Fibroblast of skin of left quadriceps (primary cell): ENCODE data around the gene LTBP4.
A peak's percentile ranks its signal among the peaks of the same experiment; 100 is the strongest.
"Not testable (repeated sequence)": the region's sequence is repeated elsewhere in the genome, so short reads cannot be mapped to it uniquely, and the experiment has no call there.

Experiments used
- DNase-seq, 2 experiments: peaks; one replicate each; pipeline ENCODE4 v3.0.0-alpha.2; 2013; ENCODE audit warnings: low read depth in 2 of 2

The LTBP4 gene

DNA sequence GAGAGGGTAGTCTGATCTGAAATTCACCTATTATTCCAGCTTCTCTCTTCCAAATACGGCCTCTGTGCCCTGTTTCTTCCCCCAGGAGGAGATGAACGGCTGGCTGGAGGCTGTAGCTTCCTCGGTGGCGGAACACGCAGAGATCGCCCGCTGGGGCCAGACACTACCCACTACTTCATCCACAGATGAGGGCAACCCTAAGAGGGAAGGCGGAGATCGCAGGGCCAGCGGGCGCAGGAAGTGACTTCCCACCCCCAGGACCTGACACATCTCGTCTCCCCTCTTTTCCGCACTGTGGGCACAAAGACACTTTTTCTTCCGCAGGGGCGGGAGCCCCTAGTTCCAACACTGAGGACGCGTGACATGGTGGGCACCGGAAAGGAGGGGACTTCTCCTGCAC lies 25.8 kb upstream of the LTBP4 start:
- no peak for DNase-seq

DNA sequence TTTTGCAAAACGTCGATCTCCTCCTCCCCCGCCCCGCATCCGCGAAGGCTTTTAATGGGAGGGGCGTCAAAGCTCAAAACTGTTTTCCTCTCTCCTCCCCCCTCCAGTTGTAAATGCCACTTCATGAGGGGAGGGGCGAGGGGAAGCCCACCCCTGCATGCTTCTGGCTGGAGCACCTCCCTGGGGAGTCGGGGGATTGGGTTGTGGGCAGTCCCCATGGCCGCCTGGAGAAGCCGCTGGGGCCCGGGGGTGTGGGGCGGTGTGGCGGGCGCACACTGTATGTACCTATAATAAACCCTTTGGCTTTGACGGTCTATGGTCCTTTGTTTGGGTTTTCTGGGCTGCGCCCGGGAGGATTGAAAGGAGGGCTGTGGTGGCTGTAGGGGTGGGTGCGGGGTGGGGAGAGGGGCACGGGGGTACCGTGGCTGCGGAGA lies 25.0 kb upstream of the LTBP4 start:
- DNase-seq: no peak

DNA sequence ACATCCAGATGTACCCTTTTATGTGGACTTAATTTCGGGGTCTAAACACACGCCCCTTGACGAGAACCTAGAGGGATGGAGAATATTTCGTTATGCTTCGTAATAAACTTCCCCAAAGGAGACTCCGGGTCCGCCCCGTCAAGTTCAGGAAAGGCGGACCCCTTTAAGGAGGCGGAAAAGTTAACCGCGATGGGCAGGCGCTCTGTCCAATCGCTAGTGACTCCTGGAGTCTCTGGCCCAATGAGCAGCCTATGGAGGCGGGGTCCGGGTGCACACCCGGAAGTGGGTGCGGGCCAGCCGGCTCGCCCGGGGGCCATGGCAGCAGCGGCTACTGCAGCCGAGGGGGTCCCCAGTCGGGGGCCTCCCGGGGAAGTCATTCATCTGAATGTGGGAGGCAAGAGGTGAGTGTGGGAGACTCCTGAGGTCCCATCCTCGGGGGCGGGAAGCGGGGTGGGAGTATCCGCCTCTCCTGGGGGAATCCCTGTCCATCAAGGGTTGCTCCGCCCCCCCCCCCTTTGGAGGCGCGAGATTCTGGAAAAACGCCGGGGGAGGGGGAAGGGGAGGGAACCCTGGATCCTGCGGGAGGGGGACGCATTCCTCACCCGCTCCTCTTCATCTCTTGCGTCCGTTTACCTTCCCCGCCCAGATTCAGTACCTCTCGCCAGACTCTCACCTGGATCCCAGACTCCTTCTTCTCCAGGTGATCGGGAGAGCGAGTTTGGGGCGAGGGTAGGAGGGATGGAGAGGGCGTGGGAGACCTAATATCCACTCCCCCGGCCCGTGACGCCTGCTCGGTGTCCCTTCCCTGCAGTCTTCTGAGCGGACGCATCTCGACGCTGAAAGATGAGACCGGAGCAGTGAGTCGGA lies 24.4 kb upstream of the LTBP4 start, which contains the start of gene SHKBP1:
Gene SHKBP1, plus strand, starts transcription at position 289 of the 867 bp plus-strand sequence. Its CDS starts 27 bp downstream, at position 316.
- peak; percentile 91 for DNase-seq

DNA sequence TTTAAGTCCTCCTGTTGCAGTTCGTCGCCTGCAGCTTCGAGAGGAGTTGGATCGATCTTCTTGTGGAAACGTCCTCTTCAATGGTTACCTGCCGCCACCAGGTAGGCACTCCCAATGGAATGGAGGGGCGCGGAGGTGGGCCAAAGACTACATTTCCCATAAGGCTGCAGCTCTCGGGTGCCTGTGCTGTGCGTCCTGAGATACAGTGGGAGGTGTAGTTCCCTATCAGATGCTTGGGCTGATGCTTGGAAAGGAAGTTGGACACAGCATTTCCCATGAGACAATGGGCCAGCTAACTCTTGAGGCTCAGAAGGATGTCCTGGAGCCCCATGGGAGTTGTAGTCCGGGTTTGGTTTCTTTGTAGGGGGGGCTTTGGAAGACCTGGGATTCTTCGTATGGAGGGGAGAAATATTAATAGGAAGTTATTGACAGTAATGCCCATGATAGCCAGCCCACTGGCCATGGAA lies 22.7 kb upstream of the LTBP4 start:
- no peak for DNase-seq

DNA sequence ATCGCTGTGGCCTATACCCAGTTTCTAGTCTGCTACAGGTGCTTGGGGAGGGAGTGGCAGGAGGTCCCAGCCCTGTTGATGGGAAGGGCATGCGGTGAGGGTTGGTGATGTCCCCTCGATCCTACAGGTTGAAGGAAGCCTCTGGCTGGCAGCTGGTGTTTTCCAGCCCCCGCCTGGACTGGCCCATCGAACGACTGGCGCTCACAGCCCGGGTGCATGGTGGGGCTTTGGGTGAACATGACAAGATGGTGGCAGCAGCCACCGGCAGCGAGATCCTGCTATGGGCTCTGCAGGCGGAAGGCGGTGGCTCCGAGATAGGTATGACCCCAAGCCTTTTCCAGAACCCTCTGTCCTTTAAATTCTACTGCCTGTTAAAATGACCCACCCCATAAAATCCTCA lies 20.6 kb upstream of the LTBP4 start:
- DNase-seq: no peak

DNA sequence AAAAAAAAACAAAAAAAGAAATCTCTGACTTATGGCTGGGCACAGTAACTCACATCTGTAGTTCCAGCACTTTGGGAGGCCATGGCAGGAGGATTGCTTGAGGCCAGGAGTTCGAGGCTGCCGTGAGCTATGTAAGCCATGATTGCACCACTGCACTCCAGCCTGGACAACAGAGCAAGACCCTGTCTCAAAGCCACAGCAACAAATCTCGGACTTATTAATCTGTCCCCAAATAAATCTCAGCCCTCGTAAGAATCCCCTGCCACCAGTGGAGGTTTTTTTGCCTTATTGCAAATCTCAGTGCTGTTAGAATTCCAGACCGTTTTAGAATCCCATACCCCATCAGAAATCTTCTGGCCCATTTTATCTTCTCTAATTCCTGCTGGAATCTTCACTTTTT lies 19.6 kb upstream of the LTBP4 start:
- DNase-seq: no peak

DNA sequence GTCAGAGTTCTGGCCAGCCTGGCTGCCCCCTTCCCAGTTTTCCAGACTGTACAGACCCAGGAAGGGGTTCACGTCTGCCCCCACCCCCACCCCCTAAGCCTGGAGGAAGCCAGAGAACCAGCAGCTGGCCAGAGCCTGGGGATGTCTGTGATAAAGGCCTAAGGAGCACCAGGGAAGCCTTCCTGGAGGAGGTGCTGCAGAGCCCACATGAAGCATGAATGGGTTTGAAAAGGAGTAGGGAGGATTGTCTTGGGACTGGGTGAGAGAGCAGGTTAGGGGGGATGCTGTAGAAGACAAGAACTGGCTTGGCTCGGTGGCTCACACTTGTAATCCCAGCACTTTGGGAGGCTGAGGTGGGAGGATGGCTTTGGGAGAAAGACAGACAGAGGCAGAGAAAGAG lies 18.7 kb upstream of the LTBP4 start:
- no peak for DNase-seq

DNA sequence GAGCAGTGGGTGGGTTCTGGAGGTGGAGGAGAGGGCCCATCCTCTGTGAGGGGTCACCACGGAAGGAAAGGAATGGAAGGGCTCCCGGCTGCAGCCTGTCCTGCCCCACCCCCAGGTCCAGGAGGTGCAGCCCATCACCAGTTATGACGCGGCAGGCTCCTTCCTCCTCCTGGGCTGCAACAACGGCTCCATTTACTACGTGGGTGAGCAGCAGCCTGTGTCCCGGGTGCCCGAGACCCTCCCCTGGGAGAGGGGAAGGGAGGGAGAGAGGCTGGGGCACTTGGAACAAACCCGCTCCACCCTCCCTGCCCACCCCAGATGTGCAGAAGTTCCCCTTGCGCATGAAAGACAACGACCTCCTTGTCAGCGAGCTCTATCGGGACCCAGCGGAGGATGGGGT lies 17.9 kb upstream of the LTBP4 start:
- DNase-seq: no peak

DNA sequence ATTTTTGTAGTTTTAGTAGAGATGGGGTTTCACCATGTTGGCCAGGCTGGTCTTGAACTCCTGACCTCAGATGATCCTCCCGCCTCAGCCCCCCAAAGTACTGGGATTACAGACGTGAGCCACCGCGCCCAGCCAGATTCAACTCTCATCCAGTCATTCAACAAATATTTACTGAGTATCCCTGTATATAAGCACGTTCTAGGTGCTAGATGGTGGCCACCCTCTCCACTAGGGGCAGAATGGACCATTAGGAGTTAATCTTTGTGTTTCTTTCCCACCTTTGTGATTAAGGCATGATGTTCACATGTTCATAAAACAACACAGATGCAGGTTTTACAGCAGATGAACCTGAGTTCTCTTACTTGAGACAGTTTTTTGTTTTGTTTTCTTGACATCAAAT lies 17.2 kb upstream of the LTBP4 start:
- DNase-seq: no peak

DNA sequence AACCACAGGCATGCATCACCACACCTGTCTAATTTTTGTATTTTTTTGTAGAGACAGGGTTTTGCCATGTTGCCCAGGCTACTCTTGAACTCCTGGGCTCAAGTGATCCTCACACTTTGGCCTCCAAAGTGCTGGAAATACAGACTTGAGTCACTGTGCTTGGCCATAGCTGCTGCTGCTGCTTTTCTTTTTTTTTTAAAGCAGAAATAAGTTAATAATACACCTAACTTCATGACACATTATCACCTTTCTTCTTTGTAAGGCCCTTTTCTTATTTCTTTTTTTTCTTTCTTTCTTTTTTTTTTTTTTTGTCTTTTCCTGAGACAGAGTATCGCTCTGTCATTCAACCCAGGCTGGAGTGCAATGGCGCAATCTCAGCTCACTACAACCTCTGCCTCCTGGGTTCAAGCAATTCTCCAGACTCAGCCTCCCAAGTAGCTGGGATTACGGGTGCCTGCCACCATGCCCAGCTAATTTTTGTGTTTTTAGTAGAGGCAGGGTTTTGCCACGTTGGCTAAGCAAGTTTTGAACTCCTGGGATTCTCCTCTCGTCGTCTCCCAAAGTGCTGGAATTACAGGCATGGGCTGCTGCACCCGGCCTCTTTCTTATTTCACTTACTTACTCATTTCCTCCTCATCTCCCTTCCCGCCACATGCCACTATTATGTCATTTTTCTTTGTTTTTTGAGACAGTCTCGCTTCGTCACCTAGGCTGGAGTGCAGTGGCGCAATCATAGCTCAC lies 15.8 kb upstream of the LTBP4 start:
- DNase-seq: no peak

DNA sequence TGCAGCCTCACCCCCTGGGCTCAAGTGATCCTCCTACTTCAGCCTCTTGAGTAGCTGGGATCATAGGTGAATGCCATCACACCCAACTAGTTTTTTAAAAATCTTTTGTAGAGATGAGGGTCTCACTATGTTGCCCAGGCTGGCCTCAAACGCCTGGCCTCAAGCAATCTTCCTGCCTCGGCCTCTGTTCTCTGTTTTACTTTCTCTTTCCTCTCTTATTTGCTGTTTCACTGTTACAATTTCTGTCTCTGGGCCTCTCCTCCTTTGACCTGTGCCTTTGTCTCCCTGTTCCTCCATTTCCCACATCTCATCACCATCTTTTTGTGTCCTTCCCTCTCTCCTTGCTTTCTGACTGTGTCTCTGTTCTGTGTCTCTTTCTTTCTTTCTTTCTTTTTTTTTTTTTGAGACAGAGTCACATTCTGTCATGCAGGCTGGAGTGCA lies 15.2 kb upstream of the LTBP4 start:
- DNase-seq: no peak

DNA sequence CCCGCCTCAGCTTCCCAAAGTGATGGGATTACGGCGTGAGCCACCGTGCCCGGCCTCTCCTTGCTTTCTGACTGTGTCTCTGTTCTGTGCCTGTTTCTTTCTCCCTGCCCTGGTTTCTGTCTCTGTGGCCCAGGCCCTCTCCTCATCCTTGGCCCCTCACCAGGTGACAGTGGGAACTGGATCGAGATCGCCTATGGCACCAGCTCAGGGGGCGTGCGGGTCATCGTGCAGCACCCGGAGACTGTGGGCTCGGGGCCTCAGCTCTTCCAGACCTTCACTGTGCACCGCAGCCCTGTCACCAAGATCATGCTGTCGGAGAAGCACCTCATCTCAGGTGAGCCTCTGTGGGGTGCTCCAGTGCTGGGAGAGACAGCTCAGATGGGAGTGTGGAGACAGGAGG lies 14.6 kb upstream of the LTBP4 start:
- DNase-seq: no peak

DNA sequence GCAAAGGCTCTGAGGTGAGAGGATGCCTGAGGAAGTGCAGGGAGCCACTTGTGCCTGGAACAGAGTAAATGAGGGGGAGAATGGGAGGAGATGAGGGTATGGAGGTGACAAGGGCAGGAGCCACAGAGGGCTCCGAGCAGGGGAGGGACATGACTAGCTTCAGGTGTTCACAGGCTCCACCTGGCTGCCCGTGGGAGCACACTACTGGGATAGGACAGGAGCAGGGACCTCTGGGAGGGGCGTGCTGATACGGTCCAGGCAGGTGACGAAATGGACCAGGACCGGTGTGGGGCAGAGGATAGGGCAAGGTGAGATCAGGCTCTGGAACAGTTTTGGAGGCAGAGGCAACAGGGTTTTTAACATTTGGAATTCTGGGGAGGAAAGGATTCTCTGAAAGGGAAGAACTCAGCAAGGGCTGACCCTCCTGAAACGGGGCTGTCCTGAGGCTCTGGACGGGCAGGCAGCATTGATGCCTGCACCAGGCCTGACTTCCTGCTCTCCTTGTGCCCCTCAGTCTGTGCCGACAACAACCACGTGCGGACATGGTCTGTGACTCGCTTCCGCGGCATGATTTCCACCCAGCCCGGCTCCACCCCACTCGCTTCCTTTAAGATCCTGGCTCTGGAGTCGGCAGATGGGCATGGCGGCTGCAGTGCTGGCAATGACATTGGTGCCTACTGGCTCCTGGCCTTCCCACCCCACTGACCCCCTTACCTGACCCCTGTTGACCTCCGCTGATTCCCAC lies 12.9 kb upstream of the LTBP4 start:
- no peak for DNase-seq

DNA sequence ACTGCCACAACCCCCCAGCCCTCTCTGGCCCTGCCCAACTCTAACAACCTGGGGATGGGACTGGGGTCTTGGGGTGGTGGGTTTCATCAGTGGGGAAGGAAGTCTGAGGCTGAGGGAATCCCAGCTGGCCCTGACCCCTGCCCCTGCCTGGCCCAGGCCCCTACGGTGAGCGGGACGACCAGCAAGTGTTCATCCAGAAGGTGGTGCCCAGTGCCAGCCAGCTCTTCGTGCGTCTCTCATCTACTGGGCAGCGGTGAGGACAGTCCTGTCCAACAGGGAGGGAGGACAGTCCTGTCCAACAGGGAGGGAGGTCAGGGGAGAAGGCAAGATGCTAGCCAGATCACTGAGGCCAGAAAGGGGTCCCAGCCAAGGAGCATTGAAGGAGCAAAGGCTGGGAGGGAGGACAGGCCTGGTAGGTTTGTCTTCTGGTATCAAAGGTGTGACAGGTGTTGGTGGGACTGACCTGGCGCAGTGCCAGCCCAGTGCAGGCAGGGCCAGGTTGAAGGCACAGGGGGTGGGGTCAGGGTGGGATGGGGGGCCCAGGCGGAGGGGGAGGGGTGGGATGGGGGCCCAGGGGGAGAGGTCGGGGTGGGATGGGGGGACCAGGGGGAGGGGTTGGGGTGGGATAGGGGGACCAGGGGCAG lies 12.1 kb upstream of the LTBP4 start:
- DNase-seq: no peak

DNA sequence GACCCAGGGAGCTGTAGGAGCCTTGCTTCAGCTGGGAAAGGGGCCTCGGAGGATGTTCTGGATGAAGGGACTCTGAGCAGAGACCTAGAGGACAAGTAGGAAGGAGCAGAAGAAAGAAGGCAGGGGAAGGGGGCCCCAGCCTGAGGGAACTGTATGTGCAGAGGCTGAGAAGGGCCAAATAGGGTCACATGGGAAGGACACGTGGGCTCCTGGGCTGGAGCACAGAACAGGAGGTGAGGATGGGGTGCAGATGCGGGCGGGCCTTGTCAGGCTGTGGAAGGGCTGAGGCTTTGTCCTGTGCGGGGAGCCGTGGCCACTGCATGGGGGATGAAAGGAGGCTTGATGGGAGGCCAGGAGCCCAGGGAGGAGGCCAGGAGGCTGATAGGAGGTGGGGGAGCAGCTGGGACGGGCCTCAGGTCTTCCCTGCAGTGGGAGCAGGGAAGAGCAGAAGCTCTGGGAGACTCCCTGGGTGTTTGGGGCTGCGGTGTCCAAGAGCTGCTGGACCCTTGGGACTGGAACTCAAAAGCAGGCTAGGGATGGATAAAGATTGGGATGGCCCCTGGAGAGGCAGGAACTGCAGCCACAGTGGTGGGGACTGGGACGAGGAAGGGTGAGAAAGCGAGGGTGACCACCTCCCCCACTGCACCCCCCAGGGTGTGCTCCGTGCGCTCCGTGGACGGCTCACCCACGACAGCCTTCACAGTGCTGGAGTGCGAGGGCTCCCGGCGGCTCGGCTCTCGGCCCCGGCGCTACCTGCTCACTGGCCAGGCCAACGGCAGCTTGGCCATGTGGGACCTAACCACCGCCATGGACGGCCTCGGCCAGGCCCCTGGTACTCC lies 11.4 kb upstream of the LTBP4 start:
- no peak for DNase-seq

DNA sequence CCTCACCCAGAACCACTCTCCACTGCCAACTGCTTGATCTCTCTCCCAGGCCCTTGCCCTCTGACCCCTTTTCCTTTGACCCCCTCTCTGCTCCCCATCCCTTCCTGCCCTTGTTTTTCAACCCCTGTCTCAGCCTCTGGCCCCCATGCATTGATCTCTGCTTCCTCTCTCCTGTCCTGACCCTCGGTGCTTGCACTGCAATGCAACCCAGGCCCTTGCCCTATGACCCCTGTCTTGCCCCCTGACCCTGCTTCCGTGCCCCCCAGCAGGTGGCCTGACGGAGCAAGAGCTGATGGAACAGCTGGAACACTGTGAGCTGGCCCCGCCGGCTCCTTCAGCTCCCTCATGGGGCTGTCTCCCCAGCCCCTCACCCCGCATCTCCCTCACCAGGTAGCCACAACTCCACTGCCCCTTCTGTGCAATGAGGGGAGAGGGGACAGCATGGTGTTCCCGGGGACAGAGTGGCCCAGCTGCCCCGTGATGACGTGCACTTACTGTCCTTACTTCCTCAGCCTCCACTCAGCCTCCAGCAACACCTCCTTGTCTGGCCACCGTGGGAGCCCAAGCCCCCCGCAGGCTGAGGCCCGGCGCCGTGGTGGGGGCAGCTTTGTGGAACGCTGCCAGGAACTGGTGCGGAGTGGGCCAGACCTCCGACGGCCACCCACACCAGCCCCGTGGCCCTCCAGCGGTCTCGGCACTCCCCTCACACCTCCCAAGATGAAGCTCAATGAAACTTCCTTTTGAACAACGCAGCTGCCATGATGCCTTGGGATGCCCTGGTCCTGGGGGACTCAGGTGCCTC lies 10.5 kb upstream of the LTBP4 start:
- no peak for DNase-seq

DNA sequence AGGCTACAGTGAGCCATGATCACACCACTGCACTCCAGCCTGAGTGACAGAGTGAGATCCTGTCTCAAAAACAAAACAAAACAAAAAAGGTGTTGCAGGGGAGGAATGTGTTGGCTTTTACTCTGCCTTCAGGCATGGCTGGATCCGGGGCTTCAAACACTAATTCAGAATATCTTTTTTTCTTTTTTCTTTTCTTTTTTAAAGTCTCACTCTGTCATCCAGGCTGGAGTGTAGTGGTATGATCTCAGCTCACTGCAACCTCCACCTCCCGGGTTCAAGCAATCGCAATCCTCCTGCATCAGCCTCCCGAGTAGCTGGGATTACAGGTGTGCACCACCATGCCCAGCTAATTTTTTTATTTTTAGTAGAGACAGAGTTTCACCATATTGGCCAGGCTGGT lies 9.4 kb upstream of the LTBP4 start:
- DNase-seq: not testable (repeated sequence)

DNA sequence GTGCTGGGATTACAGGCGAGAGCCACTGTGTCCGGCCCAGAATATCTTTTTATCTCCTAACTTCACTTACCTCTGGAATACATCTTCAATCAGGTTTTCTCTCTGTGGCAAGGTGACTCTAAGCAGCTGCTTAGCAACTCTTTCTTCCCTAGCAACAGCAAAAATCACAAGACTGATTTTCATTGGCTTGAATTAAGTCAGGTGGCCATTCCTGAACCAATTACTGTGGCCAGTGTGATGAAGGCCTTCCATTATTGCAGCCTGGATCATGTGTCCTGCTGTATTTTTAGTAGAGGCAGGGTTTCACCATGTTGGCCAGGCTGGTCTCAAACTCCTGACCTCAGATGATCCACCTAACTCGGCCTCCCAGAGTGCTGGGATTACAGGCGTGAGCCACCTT lies 9.0 kb upstream of the LTBP4 start:
- DNase-seq: no peak

DNA sequence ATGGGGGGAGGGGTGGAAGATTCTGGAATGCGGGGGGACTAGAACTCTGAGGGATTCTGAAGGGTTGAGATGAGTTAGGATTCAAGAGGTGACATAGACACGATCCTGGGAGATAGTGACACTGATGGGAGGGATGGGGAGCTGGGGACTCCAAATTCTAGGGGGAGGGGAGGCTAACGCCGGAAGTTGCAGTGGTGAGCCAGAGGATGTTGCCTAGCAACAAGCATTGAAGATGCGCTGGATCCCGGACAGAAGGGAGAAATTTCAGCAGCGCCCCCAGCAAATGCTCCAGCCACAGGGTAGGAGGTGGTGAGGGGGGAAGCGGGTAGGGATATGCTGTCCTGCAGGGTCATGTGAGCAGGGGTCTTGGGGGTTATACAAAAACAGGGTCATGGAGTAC lies 6.9 kb upstream of the LTBP4 start:
- no peak for DNase-seq

DNA sequence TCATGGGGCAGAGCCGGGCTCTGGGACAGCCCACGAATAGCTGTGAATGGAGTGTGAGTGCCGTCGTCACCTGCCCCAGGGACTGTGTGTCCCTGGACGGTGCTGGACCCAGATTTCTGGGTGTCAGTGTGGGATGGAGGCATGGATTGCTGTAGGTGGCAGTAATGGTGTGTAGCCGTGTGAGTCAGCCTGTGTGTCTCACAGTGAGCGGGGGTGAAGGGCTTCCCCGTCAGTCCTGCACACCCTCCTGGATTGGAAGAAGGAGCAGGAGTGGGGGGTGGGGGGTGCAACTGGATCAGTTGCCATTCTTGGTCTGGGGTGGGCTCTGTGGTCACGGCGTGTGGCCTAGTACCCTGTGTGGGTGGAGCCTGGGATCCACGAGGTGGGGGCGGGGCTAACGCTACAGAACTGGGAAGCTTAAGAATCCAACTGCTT lies 6.5 kb upstream of the LTBP4 start:
- no peak for DNase-seq
